Right lobe of liver (tissue), 6 donors: ENCODE results near the gene NKX6-2. TPM values are rescaled to one million over a fixed set of nuclear protein-coding genes. Genes with fewer than 3 reads are reported as not detected.
A peak's percentile ranks its signal among the peaks of the same experiment; 100 is the strongest.

Source experiments
- ATAC-seq, 4 donors: fragments of 200-7000 bp; cut with Tn5 transposase; one replicate each; pipeline ENCODE4 v1.9.1; 2020; ENCODE audit warnings: mild to moderate bottlenecking in 4 of 4, moderate library complexity in 4 of 4
- DNase-seq, 3 donors: peaks; one replicate each; pipeline ENCODE4 v3.0.0-alpha.2; 2020
- H3K27ac ChIP-seq, 3 donors: fragments of 200-600 bp; one replicate each; pipeline ENCODE4 v1.8.0; 2022
- H3K27me3 ChIP-seq, 2 donors: fragments of 200-600 bp; one replicate each; pipeline ENCODE4 v1.8.0; 2022
- H3K36me3 ChIP-seq, 4 donors: fragments of 200-600 bp; sonication (generic) in 1 of 4; one replicate each; pipeline versions ENCODE4 v1.5.1 to v1.8.0; 2017 to 2022; ENCODE audit warnings: control low read depth in 1 of 4
- H3K4me1 ChIP-seq, 4 donors: fragments of 200-600 bp; sonication (generic) in 1 of 4; one replicate each; pipeline versions ENCODE4 v1.5.1 to v1.8.0; 2017 to 2022; ENCODE audit warnings: control low read depth in 1 of 4
- H3K4me3 ChIP-seq, 3 donors: fragments of 200-600 bp; one replicate each; pipeline ENCODE4 v1.8.0; 2022
- H3K9me3 ChIP-seq, 4 donors: fragments of 200-600 bp; sonication (generic) in 1 of 4; one replicate each; pipeline versions ENCODE4 v1.5.1 to v1.8.0; 2017 to 2022; ENCODE audit warnings: control low read depth in 1 of 4
- POLR2A ChIP-seq: fragments of 450-650 bp; IDR thresholded peaks from one replicate; pipeline ENCODE4 v1.6.1; 2017; ENCODE audit warnings: antibody characterized with exemption, mild to moderate bottlenecking
- WGBS: methylation state at CpG from one replicate; pipeline ENCODE4 v1.1.6; 2018; ENCODE audit warnings: low coverage, low lambda C conversion rate; ENCODE audit not compliant: insufficient coverage; ENCODE audit errors: missing lambda C conversion rate; 5-methylcytosine and 5-hydroxymethylcytosine counted together
- intact Hi-C, 2 donors: fragments of 100-400 bp; cut with DNase I; formaldehyde crosslinking; loops; one replicate each; pipeline versions ENCODE4 v1.11.2 to v1.14.1; 2022
- total RNA-seq, 6 experiments: library from RNA; depleted of rRNA in 2 of 6; stranded (reverse); fragments of >200 nt in 2 of 6; fragmentation: NEBNext Ultra II Directional in 3 of 6; extraction: Animal tissue kit (Norgen Biotek cat#: 25700) in 3 of 6; gene quantifications; one replicate each; pipeline versions ENCODE4 v1.1.0 to v1.2.4, GENCODE V29; 2016 to 2023
- TF ChIP-seq, protein P1 (sequence below), 4 donors: fragments of 200-600 bp in 3 of 4; fragments of 450-650 bp in 1 of 4; IDR thresholded peaks; one replicate each; pipeline versions ENCODE4 v1.5.1 to v1.8.0; 2016 to 2022; ENCODE audit warnings: antibody characterized with exemption in 4 of 4, mild to moderate bottlenecking in 2 of 4
- donor health status: DM: no; HTN: yes; CAD: no.
- donor health status: DM: no; HTN: no; CAD: no.
- donor health status: DM: no; HTN: no; CAD: no.
- donor health status: DM: no; HTN: yes; CAD: no.
- donor health status: DM: no; HTN: yes; CAD: no.

NKX6-2 gene
- total RNA-seq, 6 experiments from 2014 or later, result not detected

DNA sequence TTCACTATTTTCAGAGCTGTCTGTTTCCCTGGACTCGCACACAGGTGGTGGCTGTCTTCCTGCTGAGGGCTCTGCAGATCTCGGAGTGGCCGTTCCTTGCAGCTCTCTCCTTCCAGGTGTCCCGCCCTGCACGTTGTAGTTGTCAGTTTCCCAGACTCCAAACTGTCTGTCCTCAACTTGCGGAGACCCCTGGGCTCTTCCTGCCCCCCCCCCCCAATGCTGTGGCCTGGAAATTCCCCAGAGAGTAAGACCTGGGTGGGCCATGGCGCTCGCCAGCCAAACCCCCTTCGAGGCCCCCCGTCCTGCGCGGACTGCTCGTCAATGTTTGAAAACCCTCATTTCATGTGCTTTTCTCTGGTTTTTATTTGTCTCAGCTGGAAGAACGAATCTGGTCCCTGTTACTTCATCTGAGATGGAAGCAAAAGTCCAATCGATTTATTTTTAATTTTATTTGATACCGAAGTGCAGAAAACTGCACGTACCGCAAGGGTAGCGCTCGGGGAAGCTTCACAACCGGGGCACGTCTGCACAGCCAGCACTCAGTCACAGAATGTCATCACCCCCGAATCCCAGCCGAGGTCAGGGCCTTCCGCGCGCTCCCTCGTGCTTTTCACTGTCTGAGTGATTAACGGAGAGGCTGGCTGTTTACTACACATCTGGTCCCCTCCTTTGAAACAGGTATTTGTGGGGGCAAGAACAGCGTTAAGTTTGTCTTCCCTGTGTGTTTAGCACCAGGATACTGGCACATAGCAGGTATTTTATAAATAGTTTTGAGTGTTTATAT is 46.4 kb upstream of the NKX6-2 start:
- Histone ChIP-seq H3K27me3 (no peaks in the 10 kb centered on the region), H3K36me3 (no peaks in the 10 kb centered on the region), H3K4me3 (no peak overlapping the region), H3K4me1 (no peaks in the 10 kb centered on the region), H3K27ac (no peak overlapping the region), H3K9me3 (no peaks in the 10 kb centered on the region)
- no peak for DNase-seq
- WGBS, result 46% methylated on average over 26 of the region's 30 CpGs
- intact Hi-C loops, result no loop called here
- no peak for ATAC-seq
- TF ChIP-seq, protein P1, sequence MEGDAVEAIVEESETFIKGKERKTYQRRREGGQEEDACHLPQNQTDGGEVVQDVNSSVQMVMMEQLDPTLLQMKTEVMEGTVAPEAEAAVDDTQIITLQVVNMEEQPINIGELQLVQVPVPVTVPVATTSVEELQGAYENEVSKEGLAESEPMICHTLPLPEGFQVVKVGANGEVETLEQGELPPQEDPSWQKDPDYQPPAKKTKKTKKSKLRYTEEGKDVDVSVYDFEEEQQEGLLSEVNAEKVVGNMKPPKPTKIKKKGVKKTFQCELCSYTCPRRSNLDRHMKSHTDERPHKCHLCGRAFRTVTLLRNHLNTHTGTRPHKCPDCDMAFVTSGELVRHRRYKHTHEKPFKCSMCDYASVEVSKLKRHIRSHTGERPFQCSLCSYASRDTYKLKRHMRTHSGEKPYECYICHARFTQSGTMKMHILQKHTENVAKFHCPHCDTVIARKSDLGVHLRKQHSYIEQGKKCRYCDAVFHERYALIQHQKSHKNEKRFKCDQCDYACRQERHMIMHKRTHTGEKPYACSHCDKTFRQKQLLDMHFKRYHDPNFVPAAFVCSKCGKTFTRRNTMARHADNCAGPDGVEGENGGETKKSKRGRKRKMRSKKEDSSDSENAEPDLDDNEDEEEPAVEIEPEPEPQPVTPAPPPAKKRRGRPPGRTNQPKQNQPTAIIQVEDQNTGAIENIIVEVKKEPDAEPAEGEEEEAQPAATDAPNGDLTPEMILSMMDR (IDR thresholded peaks at IDR 0.05), result no peak
- no peak for TF ChIP-seq POLR2A

DNA sequence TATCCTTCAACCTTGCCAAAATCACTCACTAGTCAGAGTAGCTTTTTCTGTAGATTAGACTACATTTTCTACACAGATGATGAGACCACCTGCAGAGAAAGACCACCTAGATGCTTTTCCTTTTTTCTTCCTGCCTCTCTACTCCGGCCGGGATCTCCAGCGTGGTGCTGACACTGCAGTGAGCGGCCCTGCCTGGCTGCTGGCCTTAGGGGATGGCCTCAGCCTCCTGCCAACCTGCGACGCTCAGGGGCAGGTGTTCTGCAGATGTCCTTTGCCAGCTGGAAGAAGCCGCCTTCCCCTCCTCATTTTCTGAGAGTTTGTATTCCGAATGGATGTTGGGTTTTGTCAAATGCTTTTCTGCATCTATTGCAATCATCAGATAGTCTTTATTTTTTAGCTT is 43.5 kb upstream of the NKX6-2 start:
- ATAC-seq (no peak), DNase-seq (no peak)
- TF ChIP-seq, protein P1 (IDR thresholded peaks at IDR 0.05), result no peak
- no peak for TF ChIP-seq POLR2A
- Histone ChIP-seq H3K4me1 (no peaks in the 10 kb centered on the region), H3K4me3 (no peak overlapping the region), H3K27me3 (no peaks in the 10 kb centered on the region), H3K36me3 (no peaks in the 10 kb centered on the region), H3K9me3 (no peaks in the 10 kb centered on the region), H3K27ac (no peak overlapping the region)
- intact Hi-C loops, result no loop called here
- WGBS, result 63% methylated on average over 8 of the region's 8 CpGs

DNA sequence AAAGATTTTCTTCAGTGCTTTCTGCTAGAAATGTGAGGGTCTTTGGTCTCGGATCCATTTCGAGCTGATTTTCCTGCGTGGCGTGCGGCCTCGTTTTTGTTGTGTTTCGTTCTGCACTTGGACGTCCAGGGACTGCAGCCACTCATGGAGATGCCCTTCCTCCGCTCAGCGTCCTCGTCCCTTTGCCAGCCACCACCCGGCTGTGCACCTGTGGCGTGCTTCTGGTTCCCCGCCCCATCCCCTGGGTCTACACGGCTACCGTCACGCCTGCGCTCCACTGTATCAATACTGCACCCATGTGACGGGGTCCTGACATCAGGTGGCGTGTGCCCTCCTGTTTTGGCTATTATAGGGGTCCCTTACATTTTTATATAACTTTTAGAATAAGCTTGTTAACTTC is 42.7 kb upstream of the NKX6-2 start:
- ATAC-seq, result no peak
- 76% methylated on average over 19 of the region's 20 CpGs for WGBS
- intact Hi-C loops, result no loop called here

DNA sequence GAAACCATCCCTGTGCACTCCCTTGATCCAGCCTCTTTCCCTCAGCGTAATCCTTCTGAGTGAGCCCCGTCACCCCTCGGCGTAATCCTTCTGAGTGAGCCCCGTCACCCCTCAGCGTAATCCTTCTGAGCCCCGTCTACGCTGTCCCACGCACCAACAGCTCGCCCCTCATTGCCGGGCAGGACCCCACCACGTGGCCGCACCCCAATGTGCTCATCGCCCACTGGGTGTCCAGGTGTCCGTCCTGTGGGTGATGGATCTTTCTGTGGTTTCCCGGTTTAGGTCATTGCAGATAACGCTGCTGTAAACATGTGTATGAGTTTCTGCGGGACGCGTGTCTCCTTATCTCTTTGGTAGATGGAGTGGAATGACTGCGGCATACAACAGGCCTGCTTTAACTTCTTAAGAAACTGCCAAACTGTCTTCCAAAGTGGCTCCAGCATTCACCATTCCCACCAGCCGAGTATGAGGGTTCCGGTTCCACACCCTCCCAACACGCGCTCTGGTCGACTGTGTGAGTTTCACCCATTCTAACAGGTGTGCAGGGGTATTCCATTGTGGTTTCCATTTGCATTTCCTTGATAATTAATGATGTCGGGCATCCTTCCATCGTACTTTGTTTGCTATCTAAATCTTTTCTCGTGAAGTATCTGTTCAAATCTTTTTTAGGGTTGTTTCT is 42.1 kb upstream of the NKX6-2 start:
- Histone ChIP-seq H3K4me1 (no peaks in the 10 kb centered on the region), H3K36me3 (no peaks in the 10 kb centered on the region), H3K9me3 (no peaks in the 10 kb centered on the region), H3K27me3 (no peaks in the 10 kb centered on the region), H3K4me3 (no peak overlapping the region), H3K27ac (no peak overlapping the region)
- WGBS, result 70% methylated on average over 25 of the region's 29 CpGs
- intact Hi-C loops, result no loop called here
- no peak for DNase-seq
- ATAC-seq, result peak in 1 of 4 donors; percentile 20
- TF ChIP-seq, protein P1 (IDR thresholded peaks at IDR 0.05), result no peak
- no peak for TF ChIP-seq POLR2A

More for the DNA sequence above, 42.7 kb upstream of the NKX6-2 start:
- H3K4me3 ChIP-seq, result no peak overlapping the region
- H3K9me3 ChIP-seq, result no peaks in the 10 kb centered on the region
- no peak for DNase-seq
- H3K27ac ChIP-seq, result no peak overlapping the region
- no peaks in the 10 kb centered on the region for H3K36me3 ChIP-seq
- H3K27me3 ChIP-seq, result no peaks in the 10 kb centered on the region
- TF ChIP-seq, protein P1 (IDR thresholded peaks at IDR 0.05), result no peak
- no peak for TF ChIP-seq POLR2A
- H3K4me1 ChIP-seq, result no peaks in the 10 kb centered on the region
